GM12878 (cell line): ENCODE results near the gene RNF223. TPM values are rescaled to one million over a fixed set of nuclear protein-coding genes. Genes with fewer than 3 reads are reported as not detected.

Source experiments
- ATAC-seq: fragments of 200-7000 bp; cut with Tn5 transposase; 3 replicates; pipeline ENCODE4 v1.9.1; 2020; ENCODE audit warnings: mild to moderate bottlenecking, moderate library complexity
- BruUV-seq: library from RNA; stranded (reverse); fragments of 400-500 nt; replicated peaks from 2 replicates; lab custom pipeline; 2021; lab: Mats Ljungman, UMichigan
- CTCF ChIA-PET: fragments of 300-600 bp; sonication (Branson Sonifier 250); formaldehyde crosslinking; extraction: SDS; loops from one replicate; lab custom pipeline; 2021; ENCODE audit warnings: inconsistent platforms; lab: Yijun Ruan, JAX
- POLR2A ChIA-PET: fragments of 350-600 bp; formaldehyde crosslinking; extraction: SDS; loops from one replicate; lab custom pipeline; 2021; ENCODE audit warnings: inconsistent platforms; lab: Charles Lee
- RAD21 ChIA-PET: fragments of 300-600 bp; sonication (Branson Sonifier 250); formaldehyde crosslinking; loops from one replicate; lab custom pipeline; 2023; ENCODE audit warnings: antibody characterized with exemption; ENCODE audit not compliant: unreplicated experiment; lab: Charles Lee
- SMC1A ChIA-PET: fragments of 300-600 bp; sonication (Branson Sonifier 250); formaldehyde crosslinking; loops from one replicate; lab custom pipeline; 2023; ENCODE audit not compliant: unreplicated experiment, uncharacterized antibody; lab: Charles Lee
- DNase-seq: peaks from one replicate; pipeline ENCODE4 v3.0.0-alpha.2; 2011; ENCODE audit warnings: low read depth, low spot score
- FAIRE-seq: peaks from 3 replicates; lab custom pipeline; 2011; peaks lifted over from hg19 to GRCh38; lab: Jason Lieb, UNC
- H2AFZ ChIP-seq: 2 replicates; pipeline ENCODE4 v1.6.0; 2011; ENCODE audit warnings: low read depth, low read length, control low read depth; ENCODE audit not compliant: control insufficient read depth
- H3K27ac ChIP-seq: 2 replicates; pipeline ENCODE4 v1.5.1; 2011; ENCODE audit warnings: control low read depth; ENCODE audit not compliant: control insufficient read depth, insufficient read depth
- H3K27me3 ChIP-seq, 2 experiments: replicated peaks in 1 of 2; 2 replicates each; pipeline versions ENCODE4 v1.6.0 to v1.6.1; 2011; ENCODE audit warnings: low read length in 1 of 2; ENCODE audit not compliant: control insufficient read depth in 2 of 2, insufficient read depth in 2 of 2
- H3K36me3 ChIP-seq, 2 experiments: 2 replicates each; pipeline ENCODE4 v1.5.1; 2011; ENCODE audit warnings: low read length in 1 of 2; ENCODE audit not compliant: control insufficient read depth in 2 of 2, insufficient read depth in 2 of 2
- H3K4me1 ChIP-seq: 2 replicates; pipeline ENCODE4 v1.6.1; 2011; ENCODE audit warnings: mild to moderate bottlenecking, low read length, moderate library complexity, mixed read lengths; ENCODE audit not compliant: control insufficient read depth, insufficient read depth
- H3K4me2 ChIP-seq: 2 replicates; pipeline ENCODE4 v1.6.0; 2011; ENCODE audit warnings: control low read depth; ENCODE audit not compliant: control insufficient read depth, insufficient read depth
- H3K4me3 ChIP-seq: fragments of 200-600 bp; sonication (generic); 2 replicates; pipeline ENCODE4 v1.5.1; 2016
- H3K79me2 ChIP-seq: 2 replicates; pipeline ENCODE4 v1.6.0; 2011; ENCODE audit warnings: low read length; ENCODE audit not compliant: control insufficient read depth, insufficient read depth
- H3K9ac ChIP-seq: 2 replicates; pipeline ENCODE4 v1.8.0; 2011; ENCODE audit warnings: low read length, control low read depth, mixed read lengths; ENCODE audit not compliant: control insufficient read depth, insufficient read depth
- H3K9me3 ChIP-seq: replicated peaks from 3 replicates; pipeline ENCODE4 v1.5.1; 2011; ENCODE audit warnings: mild to moderate bottlenecking, low read length; ENCODE audit not compliant: control insufficient read depth, insufficient read depth
- H4K20me1 ChIP-seq: 2 replicates; pipeline ENCODE4 v1.6.0; 2011; ENCODE audit not compliant: control insufficient read depth, insufficient read depth
- BCL3 ChIP-seq: IDR thresholded peaks from 2 replicates; pipeline ENCODE4 v1.6.1; 2011; ENCODE audit warnings: borderline replicate concordance, low read depth, mild to moderate bottlenecking, moderate library complexity, low read length; ENCODE audit not compliant: insufficient read depth, poor library complexity, severe bottlenecking
- FOS ChIP-seq: IDR thresholded peaks from 3 replicates; pipeline ENCODE4 v1.6.1; 2011; ENCODE audit warnings: borderline replicate concordance; ENCODE audit not compliant: insufficient read length; ENCODE audit errors: extremely low read depth
- IKZF1 ChIP-seq: fragments of 450-650 bp; conservative IDR thresholded peaks from 2 replicates; pipeline ENCODE4 v1.6.1; 2017; ENCODE audit warnings: antibody characterized with exemption, mild to moderate bottlenecking
- IRF5 ChIP-seq: fragments of 450-650 bp; IDR thresholded peaks from 2 replicates; pipeline ENCODE4 v1.6.1; 2017; ENCODE audit warnings: borderline replicate concordance
- POLR2A ChIP-seq: IDR thresholded peaks from 2 replicates; pipeline ENCODE4 v1.6.1; 2011; ENCODE audit warnings: low read depth, mild to moderate bottlenecking, low read length
- SMC3 ChIP-seq: IDR thresholded peaks from 2 replicates; pipeline ENCODE4 v1.6.1; 2011; ENCODE audit warnings: low read length, improper control_type of control experiment, borderline replicate concordance
- SPI1 ChIP-seq: IDR thresholded peaks from 2 replicates; pipeline ENCODE4 v1.6.1; 2011; ENCODE audit warnings: low read depth, mild to moderate bottlenecking, low read length, moderate library complexity, borderline replicate concordance; ENCODE audit not compliant: insufficient read depth
- SUZ12 ChIP-seq: fragments of 200-600 bp; sonication (generic); IDR thresholded peaks from one replicate; pipeline ENCODE4 v1.6.1; 2018; ENCODE audit warnings: antibody characterized with exemption, mild to moderate bottlenecking; ENCODE audit not compliant: unreplicated experiment
- whole genome bisulfite sequencing: methylation state at CpG from one replicate; pipeline ENCODE4 v1.1.6; 2016; ENCODE audit warnings: low lambda C conversion rate; ENCODE audit not compliant: insufficient replicate concordance, insufficient coverage; ENCODE audit errors: missing lambda C conversion rate; 5-methylcytosine and 5-hydroxymethylcytosine counted together
- in situ Hi-C: fragments of 300-500 bp; cut with MboI; formaldehyde crosslinking; loops from 9 replicates; pipeline ENCODE4 v1.14.3; 2018; ENCODE audit warnings: mixed read lengths
- intact Hi-C: fragments of 100-400 bp; cut with micrococcal nuclease; formaldehyde crosslinking; loops from one replicate; pipeline ENCODE4 v1.14.2; 2022; ENCODE audit not compliant: unreplicated experiment
- polyA plus RNA-seq, 11 experiments: library from polyadenylated mRNA; depleted of rRNA in 4 of 11; unstranded in 6 of 11; stranded (reverse) in 5 of 11; fragments of >200 nt; fragmentation: Nextera tagmentation in 4 of 11; fragmentation: Illumina TruSeq in 1 of 11; extraction: Ambion mirVana in 4 of 11; extraction: Trizol in 1 of 11; gene quantifications; 1 replicate in 1 of 11; 2 replicates in 10 of 11; pipeline versions ENCODE4 v1.2.1 to v1.2.3, GENCODE V29; 2011 to 2016; ENCODE audit warnings: inconsistent platforms in 2 of 11, missing spikeins in 2 of 11, low read depth in 1 of 11
- total RNA-seq, 4 experiments: library from RNA; depleted of rRNA in 3 of 4; stranded (reverse); fragments of >200 nt in 3 of 4; fragmentation: Illumina TruSeq in 1 of 4; extraction: Trizol in 1 of 4; gene quantifications; 2 replicates each; pipeline versions ENCODE4 v1.2.1 to v1.2.3, GENCODE V29; 2013 to 2021

RNF223 gene
- total and polyA plus RNA-seq, 10 of the 15 experiments (the other 5 are each of a cell fraction or from before 2014, with no cell fraction given): 0.06 TPM; not detected in 9

- no peak for TF ChIP-seq SMC3
- no peak for TF ChIP-seq SPI1
- no peak for TF ChIP-seq BCL3
- no peak for TF ChIP-seq FOS
These were observed 12.8 kb upstream of the RNF223 start (continued) for GRCh38 chr1:1086911-1087341.

- no peak for ATAC-seq
- H2AFZ ChIP-seq: no peak overlapping the region
- SMC1A ChIA-PET: no interaction called here
- H3K79me2 ChIP-seq: no peaks in the 10 kb centered on the region
- TF ChIP-seq IKZF1: no peak
- 0 out of 2 replicates have a peak, but pooled peaks have one; percentile 5 for TF ChIP-seq POLR2A
- no peak for TF ChIP-seq IRF5
- TF ChIP-seq SUZ12: no peak
- no peak for DNase-seq
- intact Hi-C loops (no loop called here), in situ Hi-C loops (no loop called here)
- RAD21 ChIA-PET: no interaction called here
- no TSS peak for BruUV-seq
- CTCF ChIA-PET: no interaction called here
- no peak overlapping the region for H3K4me2 ChIP-seq
- no peaks in the 10 kb centered on the region for H3K4me1 ChIP-seq
- POLR2A ChIA-PET: no interaction called here
- 85% methylated on average over 36 of the region's 38 CpGs for WGBS
- no peak overlapping the region for H3K9ac ChIP-seq
- no peak overlapping the region for H3K27ac ChIP-seq
- no peaks in the 10 kb centered on the region for H3K36me3 ChIP-seq
- H3K27me3 ChIP-seq: no peaks in the 10 kb centered on the region
- no peaks in the 10 kb centered on the region for H4K20me1 ChIP-seq
- no peaks in the 10 kb centered on the region for H3K9me3 ChIP-seq
- FAIRE-seq: no peak
- no peak overlapping the region for H3K4me3 ChIP-seq
These were observed 12.1 kb upstream of the RNF223 start for GRCh38 chr1:1085911-1086841.
